IMR-90 (cell line): Measurements from ENCODE around the gene UPK1A. TPM values are rescaled to one million over a fixed set of nuclear protein-coding genes. Genes with fewer than 3 reads are reported as not detected.

ENCODE experiments used
- ATAC-seq: fragments of 200-7000 bp; cut with Tn5 transposase; 2 replicates; pipeline ENCODE4 v1.9.1; 2020; ENCODE audit warnings: low read depth, mild to moderate bottlenecking, moderate library complexity
- BruUV-seq: library from RNA; stranded (reverse); fragments of 400-500 nt; replicated peaks from 2 replicates; lab custom pipeline; 2021; lab: Mats Ljungman, UMichigan
- CTCF ChIA-PET: fragments of 300-600 bp; formaldehyde crosslinking; extraction: SDS; loops from one replicate; lab custom pipeline; 2021; ENCODE audit warnings: antibody characterized with exemption; lab: Yijun Ruan, JAX
- POLR2A ChIA-PET: fragments of 300-600 bp; sonication (Branson Sonifier 250); formaldehyde crosslinking; loops from one replicate; lab custom pipeline; 2022; ENCODE audit warnings: antibody characterized with exemption; ENCODE audit not compliant: unreplicated experiment; lab: Charles Lee
- DNase-seq: peaks from one replicate; pipeline ENCODE4 v3.0.0; 2013
- H2AFZ ChIP-seq: replicated peaks from 2 replicates; pipeline ENCODE3; 2013; ENCODE audit warnings: low read length, mild to moderate bottlenecking; ENCODE audit not compliant: poor library complexity
- H2AK5ac ChIP-seq: 2 replicates; pipeline ENCODE4 v1.6.1; 2013; ENCODE audit warnings: low read depth, low read length, inconsistent platforms
- H2AK9ac ChIP-seq: replicated peaks from 2 replicates; pipeline ENCODE3; 2013; ENCODE audit warnings: mild to moderate bottlenecking, low read depth, low read length, moderate library complexity; ENCODE audit not compliant: poor library complexity
- H2BK120ac ChIP-seq: 2 replicates; pipeline ENCODE4 v1.6.1; 2013; ENCODE audit warnings: low read depth, low read length, inconsistent platforms
- H2BK15ac ChIP-seq: 3 replicates; pipeline ENCODE4 v1.6.1; 2013; ENCODE audit warnings: low read depth, low read length, inconsistent platforms
- H2BK20ac ChIP-seq: 2 replicates; pipeline ENCODE4 v1.6.1; 2013; ENCODE audit warnings: low read depth, mild to moderate bottlenecking, inconsistent platforms, low read length, moderate library complexity
- H2BK5ac ChIP-seq: 2 replicates; pipeline ENCODE4 v1.6.1; 2013; ENCODE audit warnings: mild to moderate bottlenecking, low read depth, low read length, inconsistent platforms; ENCODE audit not compliant: poor library complexity, severe bottlenecking
- H3K14ac ChIP-seq: replicated peaks from 2 replicates; pipeline ENCODE4 v1.6.1; 2013; ENCODE audit warnings: low read depth, low read length, inconsistent platforms
- H3K18ac ChIP-seq: 2 replicates; pipeline ENCODE4 v1.6.1; 2013; ENCODE audit warnings: low read depth, low read length, control low read depth
- H3K23ac ChIP-seq: 2 replicates; pipeline ENCODE4 v1.6.1; 2013; ENCODE audit warnings: low read depth, low read length, inconsistent platforms
- H3K27ac ChIP-seq: 2 replicates; pipeline ENCODE4 v1.5.1; 2013; ENCODE audit warnings: mild to moderate bottlenecking, control low read depth, low read length; ENCODE audit not compliant: insufficient read depth
- H3K27me3 ChIP-seq: 2 replicates; pipeline ENCODE4 v1.6.1; 2013; ENCODE audit warnings: low read length; ENCODE audit not compliant: control insufficient read depth, insufficient read depth
- H3K36me3 ChIP-seq: 2 replicates; pipeline ENCODE4 v1.6.1; 2013; ENCODE audit warnings: low read length, mixed read lengths; ENCODE audit not compliant: control insufficient read depth, insufficient read depth
- H3K4ac ChIP-seq: 2 replicates; pipeline ENCODE4 v1.6.1; 2013; ENCODE audit warnings: low read depth, low read length, inconsistent platforms
- H3K4me1 ChIP-seq: 2 replicates; pipeline ENCODE4 v1.6.1; 2013; ENCODE audit warnings: low read length, mixed read lengths; ENCODE audit not compliant: control insufficient read depth, insufficient read depth
- H3K4me2 ChIP-seq: 2 replicates; pipeline ENCODE4 v1.6.1; 2013; ENCODE audit warnings: low read depth, mild to moderate bottlenecking, control low read depth, low read length, moderate library complexity
- H3K4me3 ChIP-seq: 2 replicates; pipeline ENCODE4 v1.5.1; 2013; ENCODE audit warnings: low read depth, mild to moderate bottlenecking, control low read depth, low read length, moderate library complexity; ENCODE audit not compliant: insufficient read depth
- H3K56ac ChIP-seq: 2 replicates; pipeline ENCODE4 v1.6.1; 2013; ENCODE audit warnings: low read length, inconsistent platforms; ENCODE audit not compliant: insufficient read depth; ENCODE audit errors: extremely low read depth
- H3K79me1 ChIP-seq, 2 experiments: 2 replicates each; pipeline ENCODE4 v1.6.1; 2013; ENCODE audit warnings: low read length in 2 of 2, inconsistent platforms in 1 of 2, low read depth in 1 of 2
- H3K9ac ChIP-seq: 2 replicates; pipeline ENCODE4 v1.6.1; 2013; ENCODE audit warnings: low read depth, low read length, control low read depth
- H3K9me1 ChIP-seq: 2 replicates; pipeline ENCODE4 v1.6.1; 2013; ENCODE audit warnings: low read length, inconsistent platforms; ENCODE audit not compliant: insufficient read depth
- H3K9me3 ChIP-seq: 2 replicates; pipeline ENCODE4 v1.6.1; 2013; ENCODE audit warnings: low read length; ENCODE audit not compliant: control insufficient read depth, insufficient read depth
- H4K20me1 ChIP-seq: 2 replicates; pipeline ENCODE4 v1.6.1; 2013; ENCODE audit warnings: low read length, inconsistent platforms; ENCODE audit not compliant: insufficient read depth
- H4K5ac ChIP-seq: 2 replicates; pipeline ENCODE4 v1.6.1; 2013; ENCODE audit warnings: mild to moderate bottlenecking, low read depth, low read length, control low read depth
- H4K8ac ChIP-seq, 2 experiments: 2 replicates each; pipeline ENCODE4 v1.6.1; 2013; ENCODE audit warnings: low read depth in 2 of 2, low read length in 2 of 2, control low read depth in 1 of 2, inconsistent platforms in 1 of 2
- H4K91ac ChIP-seq: 2 replicates; pipeline ENCODE4 v1.6.1; 2013; ENCODE audit warnings: low read depth, low read length, inconsistent platforms; ENCODE audit not compliant: insufficient read depth
- CEBPB ChIP-seq: IDR thresholded peaks from 2 replicates; pipeline ENCODE4 v1.6.1; 2012; ENCODE audit warnings: low read depth, low read length, improper control_type of control experiment
- CHD1 ChIP-seq: IDR thresholded peaks from 2 replicates; pipeline ENCODE4 v1.6.1; 2012; ENCODE audit warnings: low read depth, low read length, improper control_type of control experiment
- CTCF ChIP-seq: conservative IDR thresholded peaks from 2 replicates; pipeline ENCODE4 v1.5.1; 2012; ENCODE audit warnings: mild to moderate bottlenecking, low read depth, low read length, improper control_type of control experiment
- ELK1 ChIP-seq: fragments of 150-350 bp; IDR thresholded peaks from 2 replicates; pipeline ENCODE4 v1.6.1; 2016; ENCODE audit warnings: low read depth, mild to moderate bottlenecking, low read length, moderate library complexity, borderline replicate concordance
- FOS ChIP-seq: fragments of 150-350 bp; IDR thresholded peaks from 2 replicates; pipeline ENCODE4 v1.6.1; 2016; ENCODE audit warnings: low read depth, low read length
- MAZ ChIP-seq: IDR thresholded peaks from 2 replicates; pipeline ENCODE4 v1.6.1; 2012; ENCODE audit warnings: low read depth, mild to moderate bottlenecking, low read length, improper control_type of control experiment, moderate library complexity, borderline replicate concordance
- MXI1 ChIP-seq: IDR thresholded peaks from 2 replicates; pipeline ENCODE4 v1.6.1; 2012; ENCODE audit warnings: low read depth, mild to moderate bottlenecking, low read length, moderate library complexity, borderline replicate concordance
- NFE2L2 ChIP-seq: fragments of 150-350 bp; IDR thresholded peaks from 2 replicates; pipeline ENCODE4 v1.6.1; 2016; ENCODE audit warnings: low read depth, mild to moderate bottlenecking, low read length
- RFX5 ChIP-seq: IDR thresholded peaks from 2 replicates; pipeline ENCODE4 v1.8.0; 2012; ENCODE audit warnings: low read depth, mild to moderate bottlenecking, low read length, moderate library complexity
- WGBS, 2 experiments: methylation state at CpG; one replicate each; pipeline versions ENCODE4 v1.1.5 to v1.1.7; 2013; ENCODE audit warnings: missing lambda C conversion rate in 2 of 2; ENCODE audit not compliant: insufficient read length in 1 of 2; ENCODE audit errors: extremely low coverage in 2 of 2; 5-methylcytosine and 5-hydroxymethylcytosine counted together
- dilution Hi-C: fragments of 300-500 bp; cut with HindIII; formaldehyde crosslinking; loops from one replicate; pipeline ENCODE4 v1.14.3; 2018; ENCODE audit warnings: low sequenced_read_pairs; ENCODE audit not compliant: unreplicated experiment
- in situ Hi-C: fragments of 300-500 bp; cut with MboI; formaldehyde crosslinking; loops from 3 replicates; pipeline ENCODE4 v1.14.3; 2019; ENCODE audit warnings: low sequenced_read_pairs, inconsistent platforms, mixed read lengths
- intact Hi-C: fragments of 100-400 bp; cut with micrococcal nuclease; formaldehyde crosslinking; loops from 2 replicates; pipeline ENCODE4 v1.10.0; 2022
- polyA plus RNA-seq, 3 experiments: library from polyadenylated mRNA; depleted of rRNA; stranded (reverse); fragments of >200 nt; gene quantifications; 2 replicates each; pipeline ENCODE4 v1.2.3, GENCODE V29; 2012; ENCODE audit warnings: low replicate concordance in 1 of 3
- total RNA-seq: library from RNA; depleted of rRNA; stranded (reverse); fragments of >200 nt; gene quantifications from 2 replicates; pipeline ENCODE4 v1.2.3, GENCODE V29; 2012

The UPK1A gene
- total and polyA plus RNA-seq, 2 of the 4 experiments (the other 2 are of a cell fraction), result 0.21 TPM; not detected in 1

GRCh38 chr19:35656700-35657099, 9.6 kb upstream of the UPK1A start:
- Histone ChIP-seq H4K5ac (no peak overlapping the region), H3K4me2 (no peak overlapping the region), H3K4me3 (no peak overlapping the region), H3K27me3 (no peaks in the 10 kb centered on the region), H2AFZ (no peak overlapping the region), H2AK9ac (no peak overlapping the region), H3K9ac (no peak overlapping the region), H3K9me3 (no peaks in the 10 kb centered on the region), H3K9me1 (no peaks in the 10 kb centered on the region), H2BK20ac (no peak overlapping the region), H3K4me1 (no peaks in the 10 kb centered on the region), H3K4ac (no peak overlapping the region), H4K20me1 (0 out of 2 replicates have a peak, but pooled peaks cover 4% of the 10 kb centered on the region), H3K27ac (no peak overlapping the region), H2AK5ac (no peak overlapping the region), H2BK120ac (no peak overlapping the region), H4K91ac (no peak overlapping the region), H4K8ac (no peak overlapping the region), H2BK5ac (no peak overlapping the region), H3K36me3 (peaks cover 48% of the 10 kb centered on the region), H3K14ac (no peak overlapping the region), H2BK15ac (no peak overlapping the region), H3K79me1 (peaks cover 4 to 11% of the 10 kb centered on the region in 2 experiments; a peak in 2 of 4 replicates), H3K23ac (no peak overlapping the region), H3K18ac (no peak overlapping the region), H3K56ac (no peak overlapping the region)
- no peak for TF ChIP-seq CTCF
- TF ChIP-seq NFE2L2, result no peak
- no peak for TF ChIP-seq ELK1
- TF ChIP-seq CHD1, result no peak
- TF ChIP-seq CEBPB, result no peak
- no peak for TF ChIP-seq MAZ
- TF ChIP-seq RFX5, result no peak
- no peak for TF ChIP-seq MXI1
- TF ChIP-seq FOS, result no peak
- no CpG with 5 or more reads among the region's 6 CpGs for WGBS, 2 experiments
- in situ Hi-C loops (no loop called here), dilution Hi-C loops (no loop called here), intact Hi-C loops (no loop called here)
- POLR2A ChIA-PET, result no interaction called here
- CTCF ChIA-PET, result no interaction called here
- ATAC-seq (no peak), DNase-seq (no peak)
- BruUV-seq, result no TSS peak
